GM11168 (cell line): ENCODE results near the gene HMCN2.
"Not testable (repeated sequence)": the region's sequence is repeated elsewhere in the genome, so short reads cannot be mapped to it uniquely, and the experiment has no call there.

ENCODE experiments used
- in situ Hi-C: fragments of 300-500 bp; cut with MboI; formaldehyde crosslinking; loops from one replicate; pipeline ENCODE4 v1.12.0; 2022; ENCODE audit warnings: low sequenced_read_pairs; ENCODE audit not compliant: unreplicated experiment

HMCN2 gene

GRCh38 chr9:130337784-130338380 is 72.3 kb downstream of the HMCN2 start:
- in situ Hi-C loops: no loop called here

DNA sequence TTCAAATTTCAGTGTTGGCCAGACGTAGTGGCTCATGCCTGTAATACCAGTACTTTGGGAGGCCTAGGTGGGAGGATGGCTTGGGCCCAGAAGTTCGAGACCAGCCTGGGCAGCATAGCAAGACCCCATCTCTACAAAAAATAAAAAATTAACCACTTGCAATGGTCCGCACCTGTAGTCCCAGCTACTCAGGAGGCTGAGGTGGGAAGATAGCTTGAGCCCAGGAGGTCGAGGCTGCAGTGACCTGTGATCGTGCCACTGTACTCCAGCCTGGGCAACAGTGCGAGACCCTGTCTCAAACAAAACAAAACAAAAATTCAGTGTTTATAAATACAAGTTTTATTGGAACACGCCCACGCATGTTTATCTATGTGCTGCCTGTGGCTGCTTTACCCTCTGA is 73.3 kb downstream of the HMCN2 start:
- in situ Hi-C loops: not testable (repeated sequence)

DNA sequence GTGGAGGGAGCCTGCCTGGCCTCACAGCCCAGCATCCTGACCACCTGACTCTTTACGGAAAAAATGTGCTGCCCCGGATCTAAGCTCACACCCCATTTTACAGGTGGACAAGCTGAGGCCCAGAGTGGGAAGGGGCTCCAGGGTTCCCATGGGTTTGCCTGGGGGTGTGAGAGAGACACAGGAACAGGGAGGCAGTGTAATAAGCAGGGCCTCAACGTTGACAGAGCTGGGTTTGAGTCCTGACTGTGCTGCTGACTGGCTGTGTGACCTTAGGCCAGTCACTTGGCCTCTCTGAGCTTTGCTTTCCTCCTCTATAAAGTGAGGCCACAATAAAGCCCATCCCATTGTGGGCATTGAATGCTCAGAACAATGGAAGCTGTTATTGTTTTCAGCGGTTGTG is 73.7 kb downstream of the HMCN2 start:
- in situ Hi-C loops: no loop called here

DNA sequence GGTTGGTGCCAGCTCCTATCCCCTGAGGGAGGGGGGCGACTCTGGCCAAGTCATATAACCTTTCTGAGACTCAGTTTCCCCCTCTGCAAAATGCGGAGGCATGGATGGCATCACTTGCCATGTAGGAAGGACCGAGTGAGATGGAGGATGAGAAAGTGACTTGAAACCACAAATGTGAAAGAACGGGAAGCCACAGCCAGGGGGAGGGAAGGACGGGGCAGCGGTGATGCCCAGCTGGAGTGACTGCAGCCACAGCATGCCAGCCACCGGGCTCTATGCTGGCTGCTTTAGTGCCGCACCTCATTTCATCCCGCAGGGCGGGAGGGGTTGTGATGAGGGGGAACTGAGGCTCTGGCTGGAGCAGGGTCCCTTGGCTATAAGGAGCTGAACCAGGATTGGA is 74.5 kb downstream of the HMCN2 start:
- in situ Hi-C loops: no loop called here

DNA sequence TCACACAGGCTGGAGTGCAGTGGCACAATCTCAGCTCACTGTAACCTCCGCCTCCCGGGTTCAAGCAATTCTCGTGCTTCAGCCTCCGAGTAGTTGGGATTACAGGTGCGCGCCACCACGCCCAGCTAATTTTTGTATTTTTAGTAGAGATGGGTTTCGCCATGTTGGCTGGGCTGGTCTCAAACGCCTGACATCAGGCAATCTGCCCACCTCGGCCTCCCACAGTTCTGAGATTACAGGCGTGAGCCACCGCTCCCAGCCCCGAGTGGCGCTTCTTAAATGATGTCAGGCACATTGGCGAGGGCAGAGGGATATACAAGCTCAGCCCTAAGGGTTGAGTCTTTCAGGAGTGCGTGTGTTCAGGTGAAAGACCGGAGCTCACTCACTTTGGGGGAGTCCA is 75.0 kb downstream of the HMCN2 start:
- in situ Hi-C loops: not testable (repeated sequence)

GRCh38 chr9:130341128-130341527 is 75.6 kb downstream of the HMCN2 start:
- in situ Hi-C loops: no loop called here

DNA sequence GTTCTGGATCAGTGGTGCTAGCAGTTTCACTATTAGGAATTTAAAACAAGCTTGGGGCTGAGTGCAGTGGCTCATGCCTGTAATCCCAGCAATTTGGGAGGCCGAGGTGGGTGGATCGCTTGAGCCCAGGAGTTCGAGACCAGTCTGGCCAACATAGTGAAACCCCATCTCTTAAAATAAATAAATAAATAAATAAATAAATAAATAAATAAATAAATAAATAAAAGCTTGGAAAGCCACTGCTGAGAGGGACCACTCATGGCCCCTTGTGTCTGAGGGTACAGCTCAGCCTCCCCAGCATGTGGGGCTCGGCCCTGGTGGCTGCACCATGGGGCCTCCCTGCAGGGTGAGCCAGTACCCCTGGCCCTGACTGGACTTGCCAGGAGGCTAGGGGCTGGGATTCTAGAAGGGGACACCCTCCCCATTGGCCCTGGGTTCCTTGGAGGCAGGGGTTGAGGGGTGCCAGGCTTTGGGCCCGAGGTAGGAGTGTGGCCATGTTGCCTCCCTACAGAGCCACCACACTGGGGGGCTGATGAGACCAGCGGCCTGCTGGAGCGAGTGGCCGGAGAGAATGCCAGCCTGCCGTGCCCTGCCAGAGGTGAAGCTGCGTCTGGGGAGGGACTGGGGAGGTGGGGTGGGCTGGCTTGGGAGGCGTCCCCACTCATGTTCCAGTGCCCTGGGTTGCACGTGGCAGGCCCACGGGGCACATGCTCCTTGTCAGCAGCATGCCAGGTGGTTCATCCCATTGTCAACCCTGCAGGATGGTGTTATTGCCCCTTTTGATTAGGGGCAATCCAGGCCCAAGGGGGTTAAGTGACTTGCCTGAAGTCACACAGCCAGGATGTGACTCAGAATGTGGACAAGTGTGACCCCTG is 76.5 kb downstream of the HMCN2 start:
- in situ Hi-C loops: no loop called here

GRCh38 chr9:130342714-130343085 is 77.1 kb downstream of the HMCN2 start:
- in situ Hi-C loops: no loop called here

DNA sequence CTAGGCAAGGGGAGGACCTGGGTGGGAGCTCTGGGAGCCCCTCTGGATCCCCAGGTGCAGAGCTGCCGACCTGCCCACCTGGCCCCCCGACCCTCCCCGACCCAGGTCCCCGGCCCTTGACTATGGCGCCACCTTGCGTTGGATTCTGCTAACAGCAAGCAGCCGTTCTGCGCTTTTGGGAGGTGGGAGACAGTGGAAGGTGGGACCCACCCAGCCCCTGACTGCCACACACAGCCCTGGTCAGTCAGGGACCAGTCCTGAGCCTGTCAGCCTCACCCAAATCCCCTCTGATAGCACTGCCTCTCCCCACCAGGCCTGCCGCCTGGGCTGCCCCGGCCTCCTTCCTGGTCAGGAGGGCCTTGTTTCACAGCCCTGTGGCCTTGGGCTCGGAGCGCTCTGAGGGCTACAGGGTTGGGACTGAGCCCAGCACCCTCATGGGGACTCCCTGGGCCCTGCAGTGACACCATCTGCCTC is 77.9 kb downstream of the HMCN2 start:
- in situ Hi-C loops: no loop called here

GRCh38 chr9:130344366-130344765 is 78.8 kb downstream of the HMCN2 start:
- in situ Hi-C loops: no loop called here

GRCh38 chr9:130345009-130345896 is 79.7 kb downstream of the HMCN2 start:
- in situ Hi-C loops: no loop called here

- in situ Hi-C loops: no loop called here
These were observed 80.4 kb downstream of the HMCN2 start for GRCh38 chr9:130345897-130346385.

DNA sequence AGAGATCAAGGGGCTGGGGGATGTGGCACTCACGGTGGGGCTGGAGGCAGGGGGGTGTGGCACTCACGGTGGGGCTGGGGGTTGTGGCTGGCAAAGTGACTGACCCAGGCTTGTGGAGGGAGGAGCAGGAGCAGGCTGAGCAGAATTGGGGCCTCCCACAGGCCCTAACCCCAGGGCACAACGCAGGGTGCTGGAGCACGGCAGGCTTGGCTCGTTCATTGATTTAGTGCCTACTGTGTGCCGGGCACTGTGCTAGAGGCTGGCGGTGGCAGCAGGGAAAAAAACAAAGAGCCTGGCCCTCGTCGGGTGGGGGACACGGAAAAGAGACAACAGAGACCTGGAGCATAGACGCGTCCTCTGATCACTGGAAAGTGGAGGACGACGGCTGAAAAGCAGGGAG is 80.9 kb downstream of the HMCN2 start:
- in situ Hi-C loops: no loop called here

- in situ Hi-C loops: no loop called here
These were observed 81.5 kb downstream of the HMCN2 start for GRCh38 chr9:130347036-130347435.

- in situ Hi-C loops: no loop called here
These were observed 82.4 kb downstream of the HMCN2 start for GRCh38 chr9:130347931-130348330.

DNA sequence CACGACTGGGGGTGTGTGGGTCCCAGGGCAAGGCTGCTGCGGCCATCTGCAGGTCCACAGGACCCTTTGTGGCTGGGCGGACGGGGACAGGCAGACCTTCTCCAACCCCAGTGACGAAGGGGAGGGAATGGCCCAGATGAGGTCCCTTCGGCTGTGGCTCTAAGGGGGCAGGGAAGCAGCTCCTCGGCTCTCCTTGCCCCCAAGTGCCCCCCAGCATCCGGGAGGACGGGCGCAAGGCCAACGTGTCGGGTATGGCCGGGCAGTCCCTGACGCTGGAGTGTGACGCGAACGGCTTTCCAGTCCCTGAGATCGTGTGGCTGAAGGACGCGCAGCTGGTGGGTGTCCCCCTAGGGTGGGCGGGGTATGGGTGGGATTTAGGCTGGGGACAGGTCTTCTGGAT is 82.8 kb downstream of the HMCN2 start:
- in situ Hi-C loops: no loop called here

DNA sequence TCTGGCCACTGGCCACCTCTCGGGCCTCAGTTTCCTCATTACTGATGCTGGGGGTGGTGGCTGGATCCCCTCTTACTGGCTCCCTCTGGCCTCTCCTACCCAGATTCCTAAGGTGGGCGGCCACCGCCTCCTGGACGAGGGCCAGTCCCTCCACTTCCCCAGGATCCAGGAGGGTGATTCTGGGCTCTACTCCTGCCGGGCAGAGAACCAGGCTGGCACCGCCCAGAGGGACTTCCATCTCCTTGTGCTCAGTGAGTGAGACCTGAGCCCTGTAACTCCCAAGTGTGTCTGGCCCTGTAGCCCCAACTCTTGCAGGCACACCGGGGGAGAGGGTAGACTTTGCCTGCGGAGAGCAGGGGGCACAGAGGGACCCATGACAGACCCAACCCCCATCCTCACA is 83.3 kb downstream of the HMCN2 start:
- in situ Hi-C loops: no loop called here

GRCh38 chr9:130349398-130349797 is 83.8 kb downstream of the HMCN2 start:
- in situ Hi-C loops: no loop called here

DNA sequence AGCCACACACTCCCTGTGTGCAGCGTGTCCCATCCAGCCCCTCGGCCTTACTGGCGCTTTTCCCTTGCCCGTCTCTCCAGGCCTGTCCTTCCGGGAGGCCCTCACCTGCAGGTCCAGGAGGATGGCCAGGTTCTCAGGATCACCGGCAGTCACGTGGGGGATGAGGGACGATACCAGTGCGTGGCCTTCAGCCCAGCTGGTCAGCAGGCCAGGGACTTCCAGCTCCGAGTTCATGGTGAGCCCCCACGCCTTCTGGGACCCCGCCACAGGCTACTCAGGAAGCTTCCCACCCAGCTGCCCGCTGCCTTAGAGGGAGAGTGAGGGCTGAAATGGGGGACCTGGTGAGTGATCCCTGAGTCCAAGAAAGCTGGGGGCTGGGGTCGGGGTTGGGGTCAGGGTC is 85.8 kb downstream of the HMCN2 start:
- in situ Hi-C loops: no loop called here

GRCh38 chr9:130352081-130352480 is 86.5 kb downstream of the HMCN2 start:
- in situ Hi-C loops: no loop called here
